GM12891 (cell line): ENCODE data around the gene GRHL1.

Source experiments
- POLR2A ChIP-seq: IDR thresholded peaks from 2 replicates; pipeline ENCODE4 v1.6.1; 2011; ENCODE audit warnings: low read depth, low read length, control low read depth
- POLR2AphosphoS5 ChIP-seq: IDR thresholded peaks from 2 replicates; pipeline ENCODE4 v1.6.1; 2011; ENCODE audit warnings: low read depth, low read length, control low read depth
- POU2F2 ChIP-seq: IDR thresholded peaks from 2 replicates; pipeline ENCODE4 v1.6.1; 2011; ENCODE audit warnings: low read depth, mild to moderate bottlenecking, control low read depth, low read length, moderate library complexity
- TAF1 ChIP-seq: IDR thresholded peaks from 2 replicates; pipeline ENCODE4 v1.6.1; 2011; ENCODE audit warnings: low read depth, low read length, control low read depth

DNA sequence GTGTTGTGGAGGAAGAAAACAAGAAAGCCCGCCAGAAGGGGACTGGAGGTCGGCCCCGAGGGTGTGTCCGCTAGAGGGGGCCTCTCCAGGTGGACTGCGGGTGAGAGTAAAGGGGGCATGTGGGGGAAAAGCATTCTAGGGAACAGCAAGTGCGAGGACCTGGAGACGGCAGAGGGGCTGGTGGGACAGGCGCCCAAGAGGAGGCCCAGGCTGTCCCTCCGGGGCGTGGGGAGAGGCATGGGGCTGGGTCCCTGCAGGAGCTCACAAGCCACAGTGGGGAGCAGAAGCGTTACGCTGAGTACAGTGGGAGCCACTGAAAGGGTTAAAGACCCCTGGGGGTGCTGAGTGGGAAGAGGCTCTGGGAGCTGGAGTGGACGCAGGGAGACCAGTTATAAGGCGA lies 90.2 kb downstream of the GRHL1 start:
- TF ChIP-seq POLR2AphosphoS5, result no peak
- no peak for TF ChIP-seq POLR2A
- TF ChIP-seq POU2F2, result no peak
- TF ChIP-seq TAF1, result no peak
